HepG2 (cell line): Measurements from ENCODE around the gene IL2RA. TPM values are rescaled to one million over a fixed set of nuclear protein-coding genes. Genes with fewer than 3 reads are reported as not detected.
A peak's percentile ranks its signal among the peaks of the same experiment; 100 is the strongest.

ENCODE experiments used
- CC2D1A ChIP-seq: sonication (generic); formaldehyde crosslinking; IDR thresholded peaks from 2 replicates; pipeline ENCODE4 v1.8.1; 2023; ENCODE audit warnings: mild to moderate bottlenecking, missing genetic modification reagents
- FOXM1 ChIP-seq: sonication (generic); formaldehyde crosslinking; IDR thresholded peaks from 2 replicates; pipeline ENCODE4 v1.5.0; 2020; ENCODE audit warnings: missing genetic modification reagents
- FOXO1 ChIP-seq: sonication (generic); formaldehyde crosslinking; IDR thresholded peaks from 2 replicates; pipeline ENCODE4 v1.4.0; 2020; ENCODE audit warnings: missing genetic modification reagents
- HDAC6 ChIP-seq: fragments of 200-600 bp; sonication (generic); IDR thresholded peaks from 2 replicates; pipeline ENCODE4 v1.7.0; 2017; ENCODE audit warnings: mild to moderate bottlenecking, antibody characterized with exemption, low read length, low read depth
- KAT2B ChIP-seq: fragments of 150-350 bp; IDR thresholded peaks from 2 replicates; pipeline ENCODE4 v1.6.1; 2014; ENCODE audit warnings: low read depth, low read length, borderline replicate concordance
- KDM3A ChIP-seq: IDR thresholded peaks from 2 replicates; pipeline ENCODE4 v1.6.1; 2018; ENCODE audit warnings: low read depth, missing compliant biosample characterization
- NR1H2 ChIP-seq: sonication (generic); formaldehyde crosslinking; IDR thresholded peaks from 2 replicates; pipeline ENCODE4 v1.8.1; 2022; ENCODE audit warnings: low read depth, missing genetic modification reagents, borderline replicate concordance
- PHF21A ChIP-seq: sonication (generic); formaldehyde crosslinking; IDR thresholded peaks from 2 replicates; pipeline ENCODE4 v1.5.0; 2020; ENCODE audit warnings: mild to moderate bottlenecking, missing genetic modification reagents
- PLRG1 ChIP-seq: fragments of 450-650 bp; conservative IDR thresholded peaks from 2 replicates; pipeline ENCODE4 v1.6.1; 2016
- PRPF4 ChIP-seq: fragments of 200-400 bp; formaldehyde crosslinking; IDR thresholded peaks from 2 replicates; pipeline ENCODE4 v1.6.1; 2016; ENCODE audit warnings: low read length, low read depth; ENCODE audit not compliant: poor library complexity, severe bottlenecking
- REPIN1 ChIP-seq: sonication (generic); formaldehyde crosslinking; IDR thresholded peaks from 2 replicates; pipeline ENCODE4 v1.8.0; 2022; ENCODE audit warnings: missing genetic modification reagents, low read depth, mild to moderate bottlenecking, borderline replicate concordance
- SAFB2 ChIP-seq: sonication (generic); formaldehyde crosslinking; IDR thresholded peaks from 2 replicates; pipeline ENCODE4 v1.5.1; 2020; ENCODE audit warnings: missing genetic modification reagents, low read depth, mild to moderate bottlenecking, borderline replicate concordance
- SMAD3 ChIP-seq: sonication (generic); formaldehyde crosslinking; IDR thresholded peaks from 2 replicates; pipeline ENCODE4 v1.4.0; 2020; ENCODE audit warnings: missing genetic modification reagents
- SMARCE1 ChIP-seq: fragments of 450-650 bp; IDR thresholded peaks from 2 replicates; pipeline ENCODE4 v1.6.1; 2017; ENCODE audit warnings: borderline replicate concordance
- SRSF4 ChIP-seq: fragments of 200-400 bp; formaldehyde crosslinking; IDR thresholded peaks from one replicate; pipeline ENCODE4 v1.6.1; 2018; ENCODE audit warnings: mild to moderate bottlenecking, low read depth, low read length, moderate library complexity; ENCODE audit not compliant: poor library complexity, severe bottlenecking
- TP53 ChIP-seq: sonication (generic); formaldehyde crosslinking; conservative IDR thresholded peaks from 2 replicates; pipeline ENCODE4 v1.4.0; 2020; ENCODE audit warnings: missing genetic modification reagents
- ZFP36L1 ChIP-seq: sonication (generic); formaldehyde crosslinking; IDR thresholded peaks from 2 replicates; pipeline ENCODE4 v1.8.0; 2022; ENCODE audit warnings: mild to moderate bottlenecking, missing genetic modification reagents, moderate library complexity
- ZFP36L2 ChIP-seq: sonication (generic); formaldehyde crosslinking; IDR thresholded peaks from 2 replicates; pipeline ENCODE4 v1.4.0; 2020; ENCODE audit warnings: missing genetic modification reagents
- ZNF101 ChIP-seq: sonication (generic); formaldehyde crosslinking; IDR thresholded peaks from 2 replicates; pipeline ENCODE4 v1.4.0; 2020; ENCODE audit warnings: mild to moderate bottlenecking, low read depth, missing genetic modification reagents, borderline replicate concordance
- ZNF282 ChIP-seq: fragments of 450-650 bp; IDR thresholded peaks from 2 replicates; pipeline ENCODE4 v1.6.1; 2018; ENCODE audit not compliant: partially characterized antibody
- ZNF292 ChIP-seq: sonication (generic); formaldehyde crosslinking; IDR thresholded peaks from 2 replicates; pipeline ENCODE4 v1.8.1; 2022; ENCODE audit warnings: mild to moderate bottlenecking, low read depth, missing genetic modification reagents, borderline replicate concordance
- ZNF382 ChIP-seq: sonication (generic); formaldehyde crosslinking; IDR thresholded peaks from 2 replicates; pipeline ENCODE4 v1.5.0; 2020; ENCODE audit warnings: missing genetic modification reagents, mild to moderate bottlenecking, borderline replicate concordance
- ZNF431 ChIP-seq: sonication (generic); formaldehyde crosslinking; IDR thresholded peaks from 2 replicates; pipeline ENCODE4 v1.9.0; 2022; ENCODE audit warnings: missing genetic modification reagents, low read depth, mild to moderate bottlenecking, borderline replicate concordance
- ZNF446 ChIP-seq: sonication (generic); formaldehyde crosslinking; IDR thresholded peaks from 2 replicates; pipeline ENCODE4 v1.5.0; 2020; ENCODE audit warnings: mild to moderate bottlenecking, missing genetic modification reagents
- ZNF451 ChIP-seq: sonication (generic); formaldehyde crosslinking; IDR thresholded peaks from 2 replicates; pipeline ENCODE4 v1.5.0; 2020; ENCODE audit warnings: mild to moderate bottlenecking, missing genetic modification reagents
- ZNF577 ChIP-seq: sonication (generic); formaldehyde crosslinking; IDR thresholded peaks from 2 replicates; pipeline ENCODE4 v1.4.0; 2020; ENCODE audit warnings: mild to moderate bottlenecking, low read depth, missing genetic modification reagents, borderline replicate concordance
- polyA plus RNA-seq, 8 experiments: library from polyadenylated mRNA; depleted of rRNA in 3 of 8; stranded (reverse) in 7 of 8; unstranded in 1 of 8; fragments of >200 nt; fragmentation: Illumina TruSeq in 4 of 8; extraction: Trizol in 4 of 8; gene quantifications; 2 replicates each; pipeline versions ENCODE4 v1.2.1 to v1.2.3, GENCODE V29; 2011 to 2016; ENCODE audit warnings: low read depth in 4 of 8, missing spikeins in 1 of 8, mixed read lengths in 1 of 8; ENCODE audit not compliant: insufficient read depth in 1 of 8
- total RNA-seq, 5 experiments: library from RNA; depleted of rRNA; stranded (reverse); fragments of >200 nt; fragmentation: Illumina TruSeq; extraction: Trizol; gene quantifications; 2 replicates each; pipeline ENCODE4 v1.2.3, GENCODE V29; 2016; ENCODE audit warnings: low read depth in 1 of 5
- TF ChIP-seq, protein P1 (sequence below): sonication (generic); formaldehyde crosslinking; IDR thresholded peaks from 2 replicates; pipeline ENCODE4 v1.5.0; 2020; ENCODE audit warnings: mild to moderate bottlenecking, missing genetic modification reagents
- TF ChIP-seq, protein P2 (sequence below): sonication (generic); formaldehyde crosslinking; conservative IDR thresholded peaks from 2 replicates; pipeline ENCODE4 v1.8.0; 2022; ENCODE audit warnings: missing genetic modification reagents

IL2RA gene
- total and polyA plus RNA-seq, 2 of the 13 experiments (the other 11 are each of a cell fraction or from before 2014, with no cell fraction given): not detected

DNA sequence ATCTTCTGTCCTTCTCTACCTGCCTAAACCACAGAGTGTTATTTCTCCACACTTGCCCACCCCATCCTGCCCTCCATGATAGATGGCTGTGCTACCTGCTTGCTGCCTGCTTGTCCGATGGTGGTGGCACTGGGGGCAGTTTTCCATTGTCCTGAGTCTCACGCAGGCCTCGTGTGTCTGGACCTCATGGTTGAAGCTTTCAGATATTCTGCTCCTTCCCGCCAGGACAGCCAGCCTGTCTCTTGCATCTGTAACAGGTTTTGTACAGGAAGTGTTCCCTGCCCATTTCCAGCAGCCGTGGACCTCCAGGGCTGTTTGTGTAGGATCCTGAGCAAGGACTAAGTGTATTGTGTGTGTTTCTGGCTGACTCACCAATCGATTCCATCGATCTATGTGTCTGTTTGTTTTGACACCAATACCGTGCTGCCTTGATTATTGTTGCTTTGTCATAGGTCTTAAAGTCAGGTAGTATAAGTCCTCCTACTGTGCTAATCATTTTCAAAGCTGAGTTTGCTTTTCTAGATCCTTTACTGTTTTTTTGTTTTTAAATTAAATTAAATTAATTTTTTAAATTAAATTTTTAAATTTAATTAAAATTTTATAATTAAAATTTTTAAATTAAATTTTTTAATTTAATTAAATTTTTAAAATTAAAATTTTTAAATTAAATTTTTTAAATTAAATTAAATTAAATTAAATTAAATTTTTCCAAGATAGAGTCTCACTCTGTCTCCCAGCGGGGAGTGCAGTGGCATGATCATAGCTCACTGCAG, 93.3 kb downstream of the IL2RA start (continued):
- TF ChIP-seq ZNF431 (CRISPR knock-in tag): peak; percentile 54; the same call in 1 of the 2 replicates
- TF ChIP-seq SRSF4: no peak
- peak; percentile 45; the same call in 1 of the 2 replicates for TF ChIP-seq KDM3A (CRISPR knock-in tag)
- no peak for TF ChIP-seq ZFP36L2 (CRISPR knock-in tag)
- TF ChIP-seq SAFB2 (CRISPR knock-in tag): no peak
- TF ChIP-seq, protein P1, sequence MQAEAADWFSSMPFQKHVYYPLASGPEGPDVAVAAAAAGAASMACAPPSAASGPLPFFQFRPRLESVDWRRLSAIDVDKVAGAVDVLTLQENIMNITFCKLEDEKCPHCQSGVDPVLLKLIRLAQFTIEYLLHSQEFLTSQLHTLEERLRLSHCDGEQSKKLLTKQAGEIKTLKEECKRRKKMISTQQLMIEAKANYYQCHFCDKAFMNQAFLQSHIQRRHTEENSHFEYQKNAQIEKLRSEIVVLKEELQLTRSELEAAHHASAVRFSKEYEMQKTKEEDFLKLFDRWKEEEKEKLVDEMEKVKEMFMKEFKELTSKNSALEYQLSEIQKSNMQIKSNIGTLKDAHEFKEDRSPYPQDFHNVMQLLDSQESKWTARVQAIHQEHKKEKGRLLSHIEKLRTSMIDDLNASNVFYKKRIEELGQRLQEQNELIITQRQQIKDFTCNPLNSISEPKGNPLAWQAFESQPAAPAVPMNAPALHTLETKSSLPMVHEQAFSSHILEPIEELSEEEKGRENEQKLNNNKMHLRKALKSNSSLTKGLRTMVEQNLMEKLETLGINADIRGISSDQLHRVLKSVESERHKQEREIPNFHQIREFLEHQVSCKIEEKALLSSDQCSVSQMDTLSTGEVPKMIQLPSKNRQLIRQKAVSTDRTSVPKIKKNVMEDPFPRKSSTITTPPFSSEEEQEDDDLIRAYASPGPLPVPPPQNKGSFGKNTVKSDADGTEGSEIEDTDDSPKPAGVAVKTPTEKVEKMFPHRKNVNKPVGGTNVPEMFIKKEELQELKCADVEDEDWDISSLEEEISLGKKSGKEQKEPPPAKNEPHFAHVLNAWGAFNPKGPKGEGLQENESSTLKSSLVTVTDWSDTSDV: no peak
- no peak for TF ChIP-seq ZNF101
- no peak for TF ChIP-seq REPIN1 (CRISPR knock-in tag)
- TF ChIP-seq ZNF292 (CRISPR knock-in tag): peak; percentile 89; the same call in 1 of the 2 replicates
- no peak for TF ChIP-seq HDAC6
- TF ChIP-seq PLRG1: no peak
- TF ChIP-seq FOXO1 (CRISPR knock-in tag): peak; percentile 96
- TF ChIP-seq, protein P2, sequence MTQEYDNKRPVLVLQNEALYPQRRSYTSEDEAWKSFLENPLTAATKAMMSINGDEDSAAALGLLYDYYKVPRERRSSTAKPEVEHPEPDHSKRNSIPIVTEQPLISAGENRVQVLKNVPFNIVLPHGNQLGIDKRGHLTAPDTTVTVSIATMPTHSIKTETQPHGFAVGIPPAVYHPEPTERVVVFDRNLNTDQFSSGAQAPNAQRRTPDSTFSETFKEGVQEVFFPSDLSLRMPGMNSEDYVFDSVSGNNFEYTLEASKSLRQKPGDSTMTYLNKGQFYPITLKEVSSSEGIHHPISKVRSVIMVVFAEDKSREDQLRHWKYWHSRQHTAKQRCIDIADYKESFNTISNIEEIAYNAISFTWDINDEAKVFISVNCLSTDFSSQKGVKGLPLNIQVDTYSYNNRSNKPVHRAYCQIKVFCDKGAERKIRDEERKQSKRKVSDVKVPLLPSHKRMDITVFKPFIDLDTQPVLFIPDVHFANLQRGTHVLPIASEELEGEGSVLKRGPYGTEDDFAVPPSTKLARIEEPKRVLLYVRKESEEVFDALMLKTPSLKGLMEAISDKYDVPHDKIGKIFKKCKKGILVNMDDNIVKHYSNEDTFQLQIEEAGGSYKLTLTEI: no peak
- TF ChIP-seq TP53 (CRISPR knock-in tag): no peak
- TF ChIP-seq ZNF577 (CRISPR knock-in tag): no peak
- TF ChIP-seq ZNF282: no peak
- peak; percentile 100 for TF ChIP-seq KAT2B
- no peak for TF ChIP-seq ZNF382
- no peak for TF ChIP-seq ZNF451
- no peak for TF ChIP-seq PRPF4
- no peak for TF ChIP-seq ZFP36L1 (CRISPR knock-in tag)
- no peak for TF ChIP-seq CC2D1A (CRISPR knock-in tag)
- no peak for TF ChIP-seq ZNF446 (CRISPR knock-in tag)
- TF ChIP-seq FOXM1 (CRISPR knock-in tag): no peak
- TF ChIP-seq SMAD3: peak; percentile 91
- peak; percentile 58; the same call in 1 of the 2 replicates for TF ChIP-seq PHF21A
- peak; percentile 81; the same call in 1 of the 2 replicates for TF ChIP-seq SMARCE1
- TF ChIP-seq NR1H2 (CRISPR knock-in tag): no peak
